CD4-positive, alpha-beta T cell treated with Interleukin-4 for 4 hours (primary cell): ENCODE measurements around the gene CEACAM21.

Experiments
- DNase-seq: peaks from one replicate; pipeline ENCODE4 v3.0.0-alpha.2; 2020

Gene CEACAM21

GRCh38 chr19:41620171-41620570 is 44.2 kb downstream of the CEACAM21 start:
- no peak for DNase-seq

- no peak for DNase-seq
Observed at GRCh38 chr19:41621226-41621625, 45.3 kb downstream of the CEACAM21 start.

GRCh38 chr19:41621654-41622053 is 45.7 kb downstream of the CEACAM21 start:
- no peak for DNase-seq

- DNase-seq, result no peak
Observed at GRCh38 chr19:41623360-41623759, 47.4 kb downstream of the CEACAM21 start.

GRCh38 chr19:41624515-41624914 is 48.5 kb downstream of the CEACAM21 start:
- DNase-seq, result no peak

- DNase-seq, result no peak
Observed at GRCh38 chr19:41624937-41625336, 49.0 kb downstream of the CEACAM21 start.

- no peak for DNase-seq
Observed at GRCh38 chr19:41626278-41626677, 50.3 kb downstream of the CEACAM21 start.

- peak; percentile 6 for DNase-seq
Observed at GRCh38 chr19:41626877-41627276, 50.9 kb downstream of the CEACAM21 start, which contains the start of gene CEACAM4. Gene CEACAM4, minus strand, starts transcription at chr19:41627074. Its CDS starts 111 bp downstream, at chr19:41626963.

- DNase-seq, result no peak
Observed at GRCh38 chr19:41627966-41628675, 52.2 kb downstream of the CEACAM21 start.
